H1 (cell line): ENCODE measurements around the gene ADAMTSL2. TPM values are rescaled to one million over a fixed set of nuclear protein-coding genes. Genes with fewer than 3 reads are reported as not detected.

Source experiments
- CTCF ChIA-PET: fragments of 300-600 bp; sonication (Branson Sonifier 250); formaldehyde crosslinking; loops from one replicate; lab custom pipeline; 2021; ENCODE audit not compliant: partially characterized antibody; lab: Charles Lee
- POLR2A ChIA-PET: fragments of 300-600 bp; sonication (Branson Sonifier 250); formaldehyde crosslinking; loops from one replicate; lab custom pipeline; 2021; ENCODE audit warnings: inconsistent platforms; ENCODE audit not compliant: partially characterized antibody; lab: Charles Lee
- DNase-seq, 2 experiments: peaks; one replicate each; pipeline versions ENCODE4 v3.0.0 to v3.0.0-alpha.2; 2010 to 2022; ENCODE audit warnings: low spot score in 2 of 2, low read depth in 1 of 2, mixed read lengths in 1 of 2
- FAIRE-seq: peaks from 2 replicates; lab custom pipeline; 2011; peaks lifted over from hg19 to GRCh38; lab: Jason Lieb, UNC
- H2AFZ ChIP-seq: 2 replicates; pipeline ENCODE4 v1.8.1; 2012; ENCODE audit warnings: low read length, inconsistent platforms
- H2AK5ac ChIP-seq: 2 replicates; pipeline ENCODE4 v1.6.1; 2013; ENCODE audit warnings: low read depth, low read length
- H2BK120ac ChIP-seq: replicated peaks from 2 replicates; pipeline ENCODE3; 2013; ENCODE audit warnings: low read depth, low read length, inconsistent platforms
- H2BK12ac ChIP-seq: 2 replicates; pipeline ENCODE4 v1.6.1; 2013; ENCODE audit warnings: low read depth, low read length
- H2BK15ac ChIP-seq: 2 replicates; pipeline ENCODE4 v1.6.1; 2013; ENCODE audit warnings: low read length
- H2BK20ac ChIP-seq: 2 replicates; pipeline ENCODE4 v1.6.1; 2013; ENCODE audit warnings: low read length
- H2BK5ac ChIP-seq: 2 replicates; pipeline ENCODE4 v1.6.1; 2013; ENCODE audit warnings: low read depth, low read length
- H3K14ac ChIP-seq: 2 replicates; pipeline ENCODE4 v1.6.1; 2013; ENCODE audit warnings: inconsistent platforms; ENCODE audit not compliant: insufficient read length
- H3K18ac ChIP-seq: 2 replicates; pipeline ENCODE4 v1.6.1; 2013; ENCODE audit warnings: low read length; ENCODE audit errors: extremely low read depth
- H3K23ac ChIP-seq: 2 replicates; pipeline ENCODE4 v1.6.1; 2013; ENCODE audit warnings: inconsistent platforms; ENCODE audit not compliant: insufficient read length
- H3K23me2 ChIP-seq: 2 replicates; pipeline ENCODE4 v1.6.1; 2013; ENCODE audit warnings: low read depth, low read length
- H3K27ac ChIP-seq: 2 replicates; pipeline ENCODE4 v1.6.1; 2011; ENCODE audit warnings: low read depth, low read length, inconsistent platforms
- H3K27me3 ChIP-seq, 4 experiments: replicated peaks in 1 of 4; 1 replicate in 1 of 4; 2 replicates in 3 of 4; pipeline versions ENCODE4 v1.6.1 to v1.8.1; 2011 to 2013; ENCODE audit warnings: low read length in 3 of 4, mild to moderate bottlenecking in 3 of 4, inconsistent platforms in 2 of 4, mixed read lengths in 2 of 4, moderate library complexity in 1 of 4; ENCODE audit not compliant: control insufficient read depth in 3 of 4, insufficient read depth in 3 of 4; ENCODE audit errors: extremely low read depth in 1 of 4
- H3K36me3 ChIP-seq, 4 experiments: 2 replicates each; pipeline versions ENCODE4 v1.6.1 to v1.8.1; 2011 to 2013; ENCODE audit warnings: mild to moderate bottlenecking in 4 of 4, low read length in 3 of 4, moderate library complexity in 2 of 4, control low read depth in 1 of 4, inconsistent platforms in 1 of 4; ENCODE audit not compliant: insufficient read depth in 4 of 4, control insufficient read depth in 2 of 4
- H3K4ac ChIP-seq: replicated peaks from 2 replicates; pipeline ENCODE3; 2013; ENCODE audit warnings: low read length, low read depth, mixed read lengths, inconsistent platforms; ENCODE audit not compliant: insufficient read length
- H3K4me1 ChIP-seq, 4 experiments: replicated peaks in 1 of 4; 1 replicate in 1 of 4; 2 replicates in 3 of 4; pipeline versions ENCODE4 v1.6.1 to v1.8.1; 2011 to 2013; ENCODE audit warnings: low read length in 3 of 4, inconsistent platforms in 2 of 4, mixed read lengths in 1 of 4; ENCODE audit not compliant: insufficient read depth in 4 of 4, control insufficient read depth in 3 of 4
- H3K4me2 ChIP-seq, 2 experiments: 2 replicates each; pipeline versions ENCODE4 v1.6.1 to v1.8.1; 2011 to 2013; ENCODE audit warnings: low read depth in 2 of 2, low read length in 2 of 2, control low read depth in 1 of 2, inconsistent platforms in 1 of 2, mild to moderate bottlenecking in 1 of 2; ENCODE audit not compliant: insufficient read depth in 1 of 2
- H3K4me3 ChIP-seq, 4 experiments: fragments of 200-600, 300-600 bp in 1 of 4; sonication (generic), shearing (Covaris generic), sonication (Bioruptor Twin) in 1 of 4; 2 replicates each; pipeline versions ENCODE4 v1.5.1 to v1.8.1; 2011 to 2016; ENCODE audit warnings: low read length in 4 of 4, low read depth in 3 of 4, control low read depth in 2 of 4, inconsistent platforms in 2 of 4, mild to moderate bottlenecking in 2 of 4, mixed read lengths in 1 of 4, moderate library complexity in 1 of 4; ENCODE audit not compliant: insufficient read depth in 2 of 4; ENCODE audit errors: extremely low read depth in 1 of 4
- H3K56ac ChIP-seq: replicated peaks from 2 replicates; pipeline ENCODE3; 2013; ENCODE audit warnings: low read depth, mild to moderate bottlenecking, mixed read lengths, low read length, inconsistent platforms; ENCODE audit not compliant: insufficient read length
- H3K79me1 ChIP-seq: 2 replicates; pipeline ENCODE4 v1.6.1; 2013; ENCODE audit warnings: low read depth, low read length, control low read depth
- H3K79me2 ChIP-seq, 2 experiments: 2 replicates each; pipeline versions ENCODE4 v1.6.1 to v1.8.1; 2012 to 2013; ENCODE audit warnings: low read length in 2 of 2, mild to moderate bottlenecking in 2 of 2, inconsistent platforms in 1 of 2; ENCODE audit not compliant: insufficient read depth in 2 of 2, control insufficient read depth in 1 of 2
- H3K9ac ChIP-seq, 4 experiments: replicated peaks in 1 of 4; 1 replicate in 1 of 4; 2 replicates in 3 of 4; pipeline versions ENCODE4 v1.6.1 to v1.8.1; 2011 to 2013; ENCODE audit warnings: low read depth in 3 of 4, low read length in 3 of 4, control low read depth in 2 of 4, mild to moderate bottlenecking in 2 of 4, moderate library complexity in 2 of 4, inconsistent platforms in 1 of 4; ENCODE audit errors: extremely low read depth in 1 of 4
- H3K9me3 ChIP-seq, 2 experiments: 2 replicates each; pipeline versions ENCODE4 v1.6.1 to v1.8.1; 2012 to 2013; ENCODE audit warnings: mild to moderate bottlenecking in 2 of 2, moderate library complexity in 2 of 2, control low read depth in 1 of 2, inconsistent platforms in 1 of 2, low read depth in 1 of 2, low read length in 1 of 2, mixed read lengths in 1 of 2; ENCODE audit not compliant: insufficient read depth in 2 of 2
- H4K20me1 ChIP-seq, 2 experiments: replicated peaks in 1 of 2; 2 replicates each; pipeline versions ENCODE3 to v1.8.1; 2011 to 2013; ENCODE audit warnings: inconsistent platforms in 2 of 2, low read length in 2 of 2, mild to moderate bottlenecking in 1 of 2; ENCODE audit not compliant: insufficient read depth in 2 of 2, control insufficient read depth in 1 of 2
- H4K5ac ChIP-seq: 2 replicates; pipeline ENCODE4 v1.6.1; 2013; ENCODE audit warnings: low read length, low read depth, mixed read lengths, inconsistent platforms; ENCODE audit not compliant: insufficient read length
- H4K8ac ChIP-seq: 2 replicates; pipeline ENCODE4 v1.8.0; 2013; ENCODE audit warnings: mild to moderate bottlenecking, moderate library complexity, low read length, inconsistent platforms; ENCODE audit not compliant: insufficient read depth; ENCODE audit errors: extremely low read depth
- H4K91ac ChIP-seq: replicated peaks from 2 replicates; pipeline ENCODE3; 2013; ENCODE audit warnings: low read length, mixed read lengths, inconsistent platforms; ENCODE audit not compliant: insufficient read length
- RAD21 ChIP-seq, 2 experiments: IDR thresholded peaks in 1 of 2; conservative IDR thresholded peaks in 1 of 2; 2 replicates each; pipeline ENCODE4 v1.6.1; 2011; ENCODE audit warnings: low read depth in 2 of 2, low read length in 2 of 2, improper control_type of control experiment in 1 of 2, inconsistent platforms in 1 of 2, mild to moderate bottlenecking in 1 of 2, moderate library complexity in 1 of 2
- SIN3A ChIP-seq, 2 experiments: IDR thresholded peaks in 1 of 2; conservative IDR thresholded peaks in 1 of 2; 2 replicates each; pipeline ENCODE4 v1.6.1; 2011 to 2012; ENCODE audit warnings: low read length in 2 of 2, improper control_type of control experiment in 1 of 2, low read depth in 1 of 2, mild to moderate bottlenecking in 1 of 2
- SP4 ChIP-seq: IDR thresholded peaks from 2 replicates; pipeline ENCODE4 v1.6.1; 2012; ENCODE audit warnings: low read length, inconsistent platforms
- WGBS, 2 experiments: shearing (Covaris generic) in 1 of 2; methylation state at CpG; one replicate each; pipeline versions ENCODE4 v1.1.6 to v1.1.7; 2013 to 2015; ENCODE audit warnings: low lambda C conversion rate in 2 of 2, mixed read lengths in 2 of 2, inconsistent platforms in 1 of 2, low coverage in 1 of 2, missing lambda C conversion rate in 1 of 2; ENCODE audit not compliant: insufficient replicate concordance in 2 of 2, insufficient coverage in 1 of 2, insufficient read length in 1 of 2; ENCODE audit errors: extremely low coverage in 1 of 2, missing lambda C conversion rate in 1 of 2; 5-methylcytosine and 5-hydroxymethylcytosine counted together
- polyA plus RNA-seq, 7 experiments: library from polyadenylated mRNA; depleted of rRNA in 3 of 7; stranded (reverse) in 5 of 7; unstranded in 2 of 7; fragments of >200 nt in 5 of 7; fragments of 200-250 nt in 2 of 7; gene quantifications; 1 replicate in 5 of 7; 2 replicates in 1 of 7; 4 replicates in 1 of 7; pipeline versions ENCODE4 v1.2.1 to v1.2.3, GENCODE V29; 2011 to 2013; ENCODE audit warnings: missing spikeins in 2 of 7, mixed read lengths in 2 of 7
- total RNA-seq: library from RNA; stranded (reverse); fragmentation: NEBNext Ultra II Directional; extraction: Animal tissue kit (Norgen Biotek cat#: 25700); gene quantifications from 2 replicates; pipeline ENCODE4 v1.2.1, GENCODE V29; 2021
- TF ChIP-seq, protein P1 (sequence below): IDR thresholded peaks from 2 replicates; pipeline ENCODE4 v1.6.1; 2012; ENCODE audit warnings: inconsistent platforms
- TF ChIP-seq, protein P2 (sequence below): IDR thresholded peaks from 2 replicates; pipeline ENCODE4 v1.6.1; 2012; ENCODE audit warnings: inconsistent platforms
- TF ChIP-seq, protein P3 (sequence below), 3 experiments: IDR thresholded peaks; 1 replicate in 2 of 3; 2 replicates in 1 of 3; pipeline versions ENCODE4 v1.5.1 to v1.6.1; 2011; ENCODE audit warnings: low read length in 3 of 3, mild to moderate bottlenecking in 3 of 3, inconsistent platforms in 2 of 3, low read depth in 1 of 3, moderate library complexity in 1 of 3; ENCODE audit not compliant: insufficient read depth in 1 of 3; ENCODE audit errors: control extremely low read depth in 1 of 3

The ADAMTSL2 gene
- total and polyA plus RNA-seq, 2 of the 8 experiments (the other 6 are each of a cell fraction or from before 2014, with no cell fraction given) = 0.74 to 0.76 TPM

DNA sequence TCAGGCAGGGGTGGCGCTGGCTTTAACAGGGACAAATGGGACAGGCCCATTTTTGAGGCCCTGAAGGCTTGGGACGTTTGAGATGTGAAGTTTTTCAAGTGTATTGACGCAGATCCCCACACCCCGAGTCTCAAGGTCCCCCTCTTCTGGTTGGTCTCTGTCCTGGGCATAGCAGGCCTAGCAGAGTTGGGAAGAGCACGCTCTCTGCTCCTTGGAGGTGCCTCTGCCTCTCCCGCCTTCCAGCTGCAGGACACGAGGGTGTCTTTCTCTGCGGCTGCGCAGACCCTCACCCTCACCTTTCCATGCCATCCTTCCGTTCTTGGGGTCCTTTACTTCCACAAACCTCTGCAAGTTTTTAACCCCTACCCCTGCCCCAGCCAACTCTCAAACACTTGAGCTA, 18.6 kb downstream of the ADAMTSL2 start:
- Histone ChIP-seq H4K8ac (no peak overlapping the region), H4K5ac (no peak overlapping the region), H3K4me3 (no peak overlapping the region), H2BK120ac (no peak overlapping the region), H4K91ac (peak overlapping the region; percentile 7), H3K79me1 (no peaks in the 10 kb centered on the region; the same call in 1 of the 2 replicates), H3K23ac (no peak overlapping the region), H3K36me3 (no peaks in the 10 kb centered on the region), H3K79me2 (no peaks in the 10 kb centered on the region), H3K18ac (no peak overlapping the region; the same call in 1 of the 2 replicates), H3K9ac (no peak overlapping the region), H3K27ac (no peak overlapping the region), H3K27me3 (no peaks in the 10 kb centered on the region), H2BK12ac (no peak overlapping the region), H2BK5ac (no peak overlapping the region), H2AFZ (no peak overlapping the region), H3K9me3 (no peaks in the 10 kb centered on the region), H2BK20ac (no peak overlapping the region), H2BK15ac (peak overlapping the region; percentile 46; the same call in 1 of the 2 replicates), H4K20me1 (peaks cover 0 to 4% of the 10 kb centered on the region in 2 experiments), H3K23me2 (no peaks in the 10 kb centered on the region), H3K14ac (no peak overlapping the region), H3K4ac (no peak overlapping the region), H2AK5ac (no peak overlapping the region), H3K4me2 (no peak overlapping the region), H3K56ac (no peak overlapping the region), H3K4me1 (peaks cover 0 to 7% (median under 1%) of the 10 kb centered on the region in 4 experiments; a peak in 2 of 7 replicates)
- no peak for TF ChIP-seq SP4
- TF ChIP-seq SIN3A (conservative IDR thresholded peaks at IDR 0.05 in 1 of 2, IDR thresholded peaks at IDR 0.05 in 1 of 2; ENCODE audit: low read depth in 1 of 2, low read length in 2 of 2) = no peak
- TF ChIP-seq, protein P1, sequence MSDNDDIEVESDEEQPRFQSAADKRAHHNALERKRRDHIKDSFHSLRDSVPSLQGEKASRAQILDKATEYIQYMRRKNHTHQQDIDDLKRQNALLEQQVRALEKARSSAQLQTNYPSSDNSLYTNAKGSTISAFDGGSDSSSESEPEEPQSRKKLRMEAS = peak; percentile 41
- peak in 1 of 2 experiments; percentile 16; a peak in 1 of 4 replicates for TF ChIP-seq RAD21 (IDR thresholded peaks at IDR 0.05 in 1 of 2, conservative IDR thresholded peaks at IDR 0.05 in 1 of 2; ENCODE audit: low read depth in 2 of 2, low read length in 2 of 2)
- TF ChIP-seq, protein P2, sequence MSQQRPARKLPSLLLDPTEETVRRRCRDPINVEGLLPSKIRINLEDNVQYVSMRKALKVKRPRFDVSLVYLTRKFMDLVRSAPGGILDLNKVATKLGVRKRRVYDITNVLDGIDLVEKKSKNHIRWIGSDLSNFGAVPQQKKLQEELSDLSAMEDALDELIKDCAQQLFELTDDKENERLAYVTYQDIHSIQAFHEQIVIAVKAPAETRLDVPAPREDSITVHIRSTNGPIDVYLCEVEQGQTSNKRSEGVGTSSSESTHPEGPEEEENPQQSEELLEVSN = peak; percentile 80
- TF ChIP-seq, protein P3, sequence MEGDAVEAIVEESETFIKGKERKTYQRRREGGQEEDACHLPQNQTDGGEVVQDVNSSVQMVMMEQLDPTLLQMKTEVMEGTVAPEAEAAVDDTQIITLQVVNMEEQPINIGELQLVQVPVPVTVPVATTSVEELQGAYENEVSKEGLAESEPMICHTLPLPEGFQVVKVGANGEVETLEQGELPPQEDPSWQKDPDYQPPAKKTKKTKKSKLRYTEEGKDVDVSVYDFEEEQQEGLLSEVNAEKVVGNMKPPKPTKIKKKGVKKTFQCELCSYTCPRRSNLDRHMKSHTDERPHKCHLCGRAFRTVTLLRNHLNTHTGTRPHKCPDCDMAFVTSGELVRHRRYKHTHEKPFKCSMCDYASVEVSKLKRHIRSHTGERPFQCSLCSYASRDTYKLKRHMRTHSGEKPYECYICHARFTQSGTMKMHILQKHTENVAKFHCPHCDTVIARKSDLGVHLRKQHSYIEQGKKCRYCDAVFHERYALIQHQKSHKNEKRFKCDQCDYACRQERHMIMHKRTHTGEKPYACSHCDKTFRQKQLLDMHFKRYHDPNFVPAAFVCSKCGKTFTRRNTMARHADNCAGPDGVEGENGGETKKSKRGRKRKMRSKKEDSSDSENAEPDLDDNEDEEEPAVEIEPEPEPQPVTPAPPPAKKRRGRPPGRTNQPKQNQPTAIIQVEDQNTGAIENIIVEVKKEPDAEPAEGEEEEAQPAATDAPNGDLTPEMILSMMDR (IDR thresholded peaks at IDR 0.05; ENCODE audit: control extremely low read depth in 1 of 3, insufficient read depth in 1 of 3, low read depth in 1 of 3, low read length in 3 of 3) = peak in 1 of 3 experiments; percentile 31; a peak in 2 of 4 replicates
- POLR2A ChIA-PET = no interaction called here
- WGBS, 2 experiments = 80% methylated on average over 10 of the region's 10 CpGs; no CpG with 5 or more reads in 1 of the 2 experiments
- DNase-seq (no peak), FAIRE-seq (no peak)
- CTCF ChIA-PET = interaction anchor here (0.8 to 1.9 kb wide), 10 partner anchors 10 to 50 kb away, joined by 3 to 9 read pairs (median 3); partner anchors contain the start of gene ADAMTSL2
